NCI-H2081 (cell line): Measurements from ENCODE around the gene COG7.
A peak's percentile ranks its signal among the peaks of the same experiment; 100 is the strongest.
"Not testable (repeated sequence)": the region's sequence is repeated elsewhere in the genome, so short reads cannot be mapped to it uniquely, and the experiment has no call there.

Experiments
- DNase-seq, 2 experiments: peaks; one replicate each; lab custom pipeline; 2025; lab: John Stamatoyannopoulos, UW

Gene COG7

GRCh38 chr16:23476289-23476688 lies 23.3 kb upstream of the COG7 start:
- no peak for DNase-seq

- peak in 1 of 2 experiments; percentile 19 for DNase-seq
Observed at GRCh38 chr16:23469814-23470213, 16.8 kb upstream of the COG7 start.

GRCh38 chr16:23466162-23466885 lies 13.3 kb upstream of the COG7 start:
- no peak for DNase-seq

- no peak for DNase-seq
Observed at GRCh38 chr16:23465179-23465578, 12.2 kb upstream of the COG7 start.

GRCh38 chr16:23464196-23464595 lies 11.2 kb upstream of the COG7 start:
- no peak for DNase-seq

GRCh38 chr16:23462994-23463393 lies 10.0 kb upstream of the COG7 start:
- DNase-seq: not testable (repeated sequence)

- DNase-seq: no peak
Observed at GRCh38 chr16:23453338-23454052, 506 bp upstream of the COG7 start.

- DNase-seq: no peak
Observed at GRCh38 chr16:23452221-23452571, 793 bp downstream of the COG7 start.

- no peak for DNase-seq
Observed at GRCh38 chr16:23448392-23448791, 4.6 kb downstream of the COG7 start.

- DNase-seq: not testable (repeated sequence)
Observed at GRCh38 chr16:23437542-23437941, 15.4 kb downstream of the COG7 start.

- no peak for DNase-seq
Observed at GRCh38 chr16:23436951-23437350, 16.0 kb downstream of the COG7 start.

GRCh38 chr16:23435500-23435899 lies 17.5 kb downstream of the COG7 start:
- DNase-seq: peak; percentile 56 to 70

- peak; percentile 72 to 74 for DNase-seq
Observed at GRCh38 chr16:23434380-23434779, 18.6 kb downstream of the COG7 start.

- peak in 1 of 2 experiments; percentile 26 for DNase-seq
Observed at GRCh38 chr16:23433261-23433920, 19.6 kb downstream of the COG7 start.

- peak in 1 of 2 experiments; percentile 3 for DNase-seq
Observed at GRCh38 chr16:23432176-23433128, 20.5 kb downstream of the COG7 start.

- DNase-seq: no peak
Observed at GRCh38 chr16:23428351-23428750, 24.6 kb downstream of the COG7 start.

GRCh38 chr16:23424292-23424958 lies 28.6 kb downstream of the COG7 start:
- DNase-seq: peak; percentile 18 to 37

GRCh38 chr16:23423496-23424049 lies 29.4 kb downstream of the COG7 start:
- peak; percentile 38 to 78 for DNase-seq

- DNase-seq: no peak
Observed at GRCh38 chr16:23420011-23420410, 33.0 kb downstream of the COG7 start.

GRCh38 chr16:23416816-23417215 lies 36.2 kb downstream of the COG7 start:
- DNase-seq: no peak

GRCh38 chr16:23414731-23415130 lies 38.3 kb downstream of the COG7 start:
- DNase-seq: no peak
